ENCODE data around the gene DACT2.

DACT2 gene, protein sequence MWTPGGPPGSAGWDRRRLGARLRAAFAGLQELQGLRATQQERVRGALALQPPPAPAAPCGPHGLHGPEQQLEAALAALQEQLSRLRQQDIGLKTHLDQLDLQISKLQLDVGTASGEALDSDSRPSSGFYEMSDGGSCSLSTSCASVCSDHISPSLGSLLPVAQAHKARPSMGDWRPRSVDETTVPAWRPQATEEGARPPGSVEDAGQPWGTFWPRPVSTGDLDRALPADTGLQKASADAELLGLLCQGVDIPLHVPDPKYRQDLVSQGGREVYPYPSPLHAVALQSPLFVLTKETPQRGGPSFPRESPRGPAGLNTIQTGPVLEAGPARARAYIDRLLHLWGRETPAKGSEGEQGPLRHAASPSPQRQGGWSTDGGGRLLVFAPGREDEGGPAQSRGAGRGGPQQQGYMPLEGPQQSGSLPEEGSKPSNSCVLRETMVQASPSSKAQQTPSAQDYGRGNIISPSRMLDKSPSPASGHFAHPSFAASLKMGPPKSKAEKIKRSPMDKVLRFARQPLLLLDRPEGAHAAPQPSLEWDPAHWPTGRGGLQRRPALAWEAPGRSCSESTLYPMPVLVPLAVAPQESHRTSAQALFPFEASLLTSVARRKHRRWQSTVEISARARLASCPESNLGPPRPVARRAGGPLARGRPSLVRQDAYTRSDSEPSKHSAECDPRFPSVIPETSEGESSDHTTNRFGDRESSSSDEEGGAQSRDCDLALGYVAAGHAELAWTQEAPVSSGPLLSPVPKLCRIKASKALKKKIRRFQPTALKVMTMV

DNA sequence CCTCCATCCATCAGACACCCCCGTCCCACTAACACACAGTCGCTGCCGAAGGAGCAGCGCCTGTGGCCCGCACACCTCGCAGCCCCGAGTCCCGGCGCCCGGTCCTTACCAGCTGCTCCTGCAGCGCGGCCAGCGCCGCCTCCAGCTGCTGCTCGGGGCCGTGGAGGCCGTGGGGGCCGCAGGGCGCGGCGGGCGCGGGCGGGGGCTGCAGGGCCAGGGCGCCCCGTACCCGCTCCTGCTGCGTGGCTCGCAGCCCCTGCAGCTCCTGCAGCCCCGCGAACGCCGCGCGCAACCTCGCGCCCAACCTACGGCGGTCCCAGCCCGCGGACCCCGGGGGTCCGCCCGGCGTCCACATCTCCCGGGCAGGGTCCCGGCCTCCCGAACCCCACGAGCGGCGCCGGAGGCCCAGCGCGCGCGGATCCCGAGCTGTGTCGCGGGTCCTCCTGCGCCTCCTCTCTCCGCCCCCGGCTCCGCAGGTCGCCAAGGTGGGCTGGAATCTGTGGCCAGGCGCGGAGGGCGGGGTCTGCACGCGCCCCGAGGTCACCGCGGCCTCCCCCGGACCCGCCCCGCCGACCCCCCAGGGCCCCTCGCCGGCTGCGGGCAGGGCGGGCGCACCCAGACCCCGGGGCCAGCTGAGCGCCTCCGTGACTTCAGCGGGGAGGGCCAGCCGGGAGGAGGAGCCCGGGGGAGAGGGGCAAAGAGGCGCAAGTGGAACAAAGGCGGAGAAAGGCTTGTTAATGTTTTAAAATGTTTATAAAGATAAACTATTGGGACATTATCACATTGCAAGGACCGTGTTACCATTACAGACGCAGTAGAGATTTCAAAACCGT is at the start of gene DACT2:
DACT2 (minus strand) TSS at position 499 of the 833 bp plus-strand sequence; CDS start at position 355, 144 bp downstream.
- TF ChIP-seq POLR2A (IDR thresholded peaks at IDR 0.05; ENCODE audit: low read length) (no peak), GATA1 (IDR thresholded peaks at IDR 0.05; ENCODE audit: low read depth, low read length) (no peak)
- no peak for DNase-seq

DNA sequence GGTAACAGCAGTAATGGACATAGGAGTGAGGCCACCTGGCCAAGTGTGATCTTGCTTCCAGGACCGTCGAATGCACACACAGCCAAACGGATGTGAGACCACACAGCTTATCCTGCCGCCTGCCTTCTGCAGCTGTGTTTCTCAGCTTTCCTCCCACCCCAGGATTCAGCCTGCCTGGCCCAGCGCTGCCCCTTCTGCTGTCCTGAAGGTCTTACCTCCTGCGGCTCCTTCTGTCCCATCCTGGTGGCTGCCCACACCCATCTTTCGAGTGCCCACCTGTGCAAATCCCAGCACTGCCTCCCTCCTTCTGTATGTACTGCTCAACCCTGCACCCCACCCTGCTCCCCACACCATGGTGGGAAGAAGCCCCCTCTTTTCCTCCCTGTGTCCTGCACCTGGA is 49.4 kb upstream of the DACT2 start:
- TF ChIP-seq GATA1 (IDR thresholded peaks at IDR 0.05; ENCODE audit: low read depth, low read length) (no peak), POLR2A (IDR thresholded peaks at IDR 0.05; ENCODE audit: low read length) (no peak)
- DNase-seq, result no peak

DNA sequence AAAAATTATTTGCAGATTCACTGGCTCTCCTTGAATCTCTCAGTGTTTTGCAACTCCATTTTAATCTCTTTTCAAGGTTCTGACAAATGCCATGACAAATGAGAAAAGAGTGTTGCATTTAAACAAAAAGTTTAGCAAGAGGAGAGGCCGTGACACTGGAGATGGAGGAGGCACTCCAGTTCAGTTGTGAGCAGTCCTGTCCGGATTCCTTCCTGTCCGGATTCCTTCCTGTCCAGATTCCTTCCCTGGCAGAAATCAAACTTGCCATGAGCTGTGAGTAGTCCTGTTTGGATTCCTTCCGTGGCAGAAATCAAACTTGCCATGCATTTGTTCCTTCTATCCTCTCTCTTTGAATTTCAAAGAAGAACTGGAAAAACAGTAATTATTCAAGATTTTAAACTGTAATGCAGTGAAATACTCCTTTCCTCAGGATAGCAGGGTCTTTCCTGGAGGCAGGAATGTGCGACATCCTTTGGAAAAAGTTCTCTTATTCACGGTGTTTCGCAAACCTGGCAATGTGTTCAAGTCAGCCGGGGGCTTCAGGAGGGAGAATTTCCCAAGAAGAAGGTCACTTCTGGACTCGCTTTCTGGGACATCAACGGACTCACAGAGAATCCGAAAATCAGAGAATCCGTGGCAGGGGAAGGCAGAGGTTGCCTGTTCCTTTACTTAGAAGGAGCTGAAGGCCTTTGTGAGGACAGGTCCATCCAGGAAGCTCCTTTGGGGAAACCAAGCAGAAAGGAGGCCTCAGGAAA is 48.7 kb upstream of the DACT2 start:
- no peak for DNase-seq
- TF ChIP-seq POLR2A (IDR thresholded peaks at IDR 0.05; ENCODE audit: low read length) (no peak), GATA1 (IDR thresholded peaks at IDR 0.05; ENCODE audit: low read depth, low read length) (no peak)

DNA sequence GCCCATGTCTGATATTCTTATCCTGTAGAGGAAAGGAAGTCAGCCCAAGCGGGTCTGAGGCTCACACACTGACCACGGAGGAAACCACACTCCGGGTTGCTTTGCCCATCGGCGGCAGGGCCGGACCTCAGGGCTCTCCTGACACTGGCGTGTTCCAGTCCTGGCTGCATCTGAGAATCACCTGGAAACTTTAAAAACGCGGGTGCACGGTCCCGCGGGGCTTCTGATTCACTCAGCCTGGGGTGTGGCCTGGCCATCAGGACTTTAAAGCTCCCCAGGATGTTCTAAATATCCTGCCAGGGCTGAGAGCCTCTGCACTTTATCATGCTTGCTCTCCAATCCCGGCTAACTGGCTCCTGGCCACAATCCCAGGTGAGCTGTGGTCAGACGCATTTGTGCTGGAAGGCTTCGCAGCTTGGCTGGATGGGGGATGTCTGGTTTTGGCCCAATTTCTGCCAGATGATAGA is 47.7 kb upstream of the DACT2 start:
- DNase-seq, result no peak
- TF ChIP-seq GATA1 (IDR thresholded peaks at IDR 0.05; ENCODE audit: low read depth, low read length) (no peak), POLR2A (IDR thresholded peaks at IDR 0.05; ENCODE audit: low read length) (no peak)

DNA sequence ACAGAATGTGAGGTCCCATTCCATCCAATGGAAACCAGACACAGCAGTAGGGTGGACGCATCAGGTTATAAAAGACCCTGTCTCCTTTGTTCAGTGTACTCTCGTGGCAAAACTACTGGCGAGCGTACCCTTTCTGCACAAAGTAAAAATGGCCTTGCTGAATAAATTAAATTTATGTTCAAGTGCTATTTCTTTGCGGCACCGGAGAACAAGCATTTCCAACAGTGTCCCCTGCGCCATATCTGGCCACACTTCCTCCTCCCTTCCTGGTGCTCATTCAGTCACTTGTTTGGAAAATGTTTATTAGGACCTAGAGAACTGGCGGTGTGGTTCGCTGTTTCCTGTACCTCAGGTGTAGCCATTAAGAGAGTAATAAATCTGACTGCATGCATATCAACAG is 46.9 kb upstream of the DACT2 start:
- no peak for TF ChIP-seq GATA1 (IDR thresholded peaks at IDR 0.05; ENCODE audit: low read depth, low read length)
- no peak for TF ChIP-seq POLR2A (IDR thresholded peaks at IDR 0.05; ENCODE audit: low read length)

DNA sequence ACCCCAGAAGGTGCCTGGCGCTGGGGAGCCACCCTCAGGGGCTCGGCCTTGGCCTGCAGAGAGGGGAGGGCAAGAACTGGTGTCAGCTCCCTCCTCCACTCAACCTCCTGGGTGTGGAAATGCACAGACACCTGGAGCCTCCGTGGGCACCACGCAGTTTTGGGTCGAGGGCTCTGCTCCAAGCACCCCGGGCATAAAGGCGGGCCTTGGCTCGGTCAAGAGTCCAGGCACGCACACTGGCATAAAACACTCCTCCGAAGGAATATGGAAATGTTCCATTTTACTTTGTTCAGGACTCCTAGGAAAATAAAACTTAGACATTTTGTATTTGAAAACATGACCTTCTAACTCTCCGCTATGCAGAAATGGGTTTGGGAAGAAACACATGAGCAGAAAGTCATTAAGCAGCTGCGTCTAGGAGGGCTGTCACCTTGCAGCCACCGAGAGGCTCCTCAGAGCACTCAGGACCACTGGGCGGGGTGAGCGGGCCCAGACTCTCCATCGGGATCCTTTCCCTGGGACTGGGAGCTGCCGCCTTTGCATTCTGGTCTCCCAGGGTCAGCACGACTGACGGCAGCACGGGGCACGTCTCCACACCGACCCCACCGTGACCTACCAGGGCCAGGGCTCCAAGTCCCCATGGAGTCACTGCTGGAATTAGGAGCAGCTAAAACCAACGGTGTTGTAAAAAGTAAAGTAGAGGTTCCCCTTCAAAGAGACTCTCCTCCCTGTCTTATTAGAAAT is 46.0 kb upstream of the DACT2 start:
- no peak for TF ChIP-seq POLR2A (IDR thresholded peaks at IDR 0.05; ENCODE audit: low read length)
- TF ChIP-seq GATA1 (IDR thresholded peaks at IDR 0.05; ENCODE audit: low read depth, low read length), result no peak
- DNase-seq, result no peak

More for the DNA sequence above, 46.9 kb upstream of the DACT2 start:
- DNase-seq, result no peak

DNA sequence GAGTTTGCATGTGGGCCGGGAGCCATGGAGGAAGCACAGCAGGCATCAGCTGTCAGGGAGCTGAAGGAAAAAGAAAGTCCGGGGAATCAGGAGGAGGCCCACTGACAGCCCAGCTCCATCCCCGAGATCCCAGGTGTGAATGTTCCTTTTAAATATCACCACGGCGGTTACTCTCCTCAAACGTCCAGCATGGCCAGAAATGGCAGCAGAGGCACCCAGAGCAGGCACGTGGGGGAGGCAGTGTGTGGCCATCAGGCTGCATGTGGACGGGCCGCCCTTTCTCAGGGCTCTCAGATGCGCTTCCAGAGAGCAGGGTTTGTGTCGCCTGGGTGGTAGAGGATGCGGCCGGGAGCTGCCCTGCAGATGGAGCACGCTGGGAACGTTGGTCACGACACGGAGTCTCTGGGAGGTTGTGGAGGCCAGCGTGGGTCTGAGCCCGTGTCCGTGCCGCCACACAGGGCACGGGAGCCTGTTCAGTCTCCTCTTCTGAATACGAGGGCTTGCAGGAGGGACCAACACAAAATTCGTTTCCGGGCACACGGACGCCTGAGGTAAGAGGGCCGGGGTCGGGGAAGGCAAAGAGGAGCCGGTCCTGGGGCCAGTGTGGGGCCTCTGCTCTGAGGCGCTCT is 45.3 kb upstream of the DACT2 start:
- no peak for DNase-seq
- no peak for TF ChIP-seq GATA1 (IDR thresholded peaks at IDR 0.05; ENCODE audit: low read depth, low read length)
- no peak for TF ChIP-seq POLR2A (IDR thresholded peaks at IDR 0.05; ENCODE audit: low read length)

DNA sequence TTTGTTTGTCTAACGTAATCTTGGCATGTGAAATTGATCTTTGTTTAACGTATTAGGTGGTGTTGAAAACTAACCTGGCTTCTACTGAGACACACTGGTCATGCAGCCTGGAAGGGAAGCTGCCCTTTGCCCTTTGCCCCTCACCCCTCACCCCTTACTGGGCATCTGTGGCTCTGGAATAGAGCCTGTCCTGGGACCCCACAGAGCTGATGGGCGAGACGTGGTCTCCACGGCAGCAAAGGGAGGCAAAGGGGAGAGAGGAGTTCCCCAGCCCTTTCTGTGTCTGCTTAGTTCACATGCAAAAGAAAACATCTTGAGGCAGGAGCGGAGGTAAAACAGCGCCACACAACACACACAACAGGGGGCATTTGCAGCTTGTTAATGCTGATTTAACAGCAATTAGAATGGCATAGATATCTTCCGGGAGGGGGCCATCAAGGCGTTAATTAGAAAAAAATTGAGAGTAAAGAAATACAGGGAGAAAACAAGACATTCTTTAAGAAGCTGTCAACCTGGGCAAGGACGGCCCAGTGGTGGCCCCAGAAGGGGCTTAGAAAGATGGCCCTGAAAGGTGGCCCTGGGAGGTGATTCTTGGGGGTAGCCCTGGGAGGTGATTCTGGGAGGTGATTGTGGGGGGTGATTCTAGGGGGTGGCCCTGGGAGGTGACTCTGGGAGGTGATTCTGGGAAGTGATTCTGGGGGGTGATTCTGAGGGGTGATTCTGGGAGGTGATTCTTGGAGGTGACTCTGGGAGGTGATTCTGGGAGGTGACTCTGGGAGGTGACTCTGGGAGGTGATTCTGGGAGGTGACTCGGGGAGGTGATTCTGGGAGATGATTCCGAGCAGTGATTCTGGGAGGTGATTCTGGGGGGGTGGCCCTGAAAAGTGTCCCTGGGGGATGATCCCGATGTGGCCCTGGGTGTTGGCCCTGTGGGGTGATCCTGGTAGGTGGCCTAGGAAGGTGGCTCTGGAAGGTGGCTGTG is 44.5 kb upstream of the DACT2 start:
- DNase-seq, result no peak
- no peak for TF ChIP-seq POLR2A (IDR thresholded peaks at IDR 0.05; ENCODE audit: low read length)
- no peak for TF ChIP-seq GATA1 (IDR thresholded peaks at IDR 0.05; ENCODE audit: low read depth, low read length)

DNA sequence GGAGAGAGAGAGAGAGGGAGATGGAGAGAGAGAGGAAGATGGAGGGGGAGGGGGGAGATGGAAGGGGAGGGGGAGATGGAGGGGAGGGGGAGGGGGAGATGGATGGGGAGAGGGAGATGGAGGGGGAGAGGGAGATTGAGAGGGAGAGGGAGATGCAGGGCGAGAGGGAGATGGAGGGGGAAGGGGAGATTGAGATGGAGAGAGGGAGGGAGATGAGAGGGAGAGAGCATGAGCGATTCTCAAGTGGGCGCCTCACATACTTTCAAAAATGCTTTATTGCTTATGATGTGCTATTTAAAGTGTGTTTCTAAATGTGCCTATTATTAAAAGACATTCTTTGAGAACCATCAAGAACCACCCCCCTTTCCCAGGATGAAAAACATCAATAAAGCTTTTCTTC is 43.7 kb upstream of the DACT2 start:
- DNase-seq, result no peak
- no peak for TF ChIP-seq POLR2A (IDR thresholded peaks at IDR 0.05; ENCODE audit: low read length)
- no peak for TF ChIP-seq GATA1 (IDR thresholded peaks at IDR 0.05; ENCODE audit: low read depth, low read length)

DNA sequence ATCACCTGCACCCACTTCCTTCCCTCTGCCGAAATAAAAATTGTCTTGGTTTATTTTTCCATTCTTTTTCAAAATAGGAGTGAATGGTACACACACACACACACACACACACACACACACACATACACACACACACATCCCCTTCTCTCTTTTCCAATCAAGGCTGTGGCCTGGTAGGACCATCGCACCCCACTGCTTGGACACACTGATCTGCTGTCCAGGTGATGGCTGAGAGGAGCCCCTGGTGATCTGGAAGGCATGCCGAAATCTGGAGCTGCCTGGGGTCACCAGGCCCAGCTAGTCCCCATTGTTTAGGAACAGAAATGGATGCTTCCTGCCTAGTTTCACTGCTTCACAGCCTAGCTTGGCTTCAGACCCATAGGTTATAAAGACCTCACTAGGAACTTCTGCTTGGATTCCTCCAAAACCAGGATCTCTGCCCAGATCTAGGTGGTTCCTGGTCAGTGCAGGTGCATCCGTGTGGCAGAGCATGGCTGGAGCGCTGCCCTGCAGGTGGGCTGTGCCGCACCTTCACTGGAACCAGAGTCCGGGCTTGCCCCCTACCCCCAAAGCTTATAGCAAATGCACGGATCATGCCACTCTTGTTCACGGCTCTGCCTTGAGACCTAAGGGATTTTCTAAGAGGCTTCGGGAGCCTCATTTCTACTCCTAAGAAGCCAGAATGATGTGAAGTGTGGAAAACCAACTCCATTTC is 42.9 kb upstream of the DACT2 start:
- TF ChIP-seq GATA1 (IDR thresholded peaks at IDR 0.05; ENCODE audit: low read depth, low read length) (no peak), POLR2A (IDR thresholded peaks at IDR 0.05; ENCODE audit: low read length) (no peak)
- no peak for DNase-seq
